SIG-M5 treated with dmso at 0.1 percent for 504 hours (cell line): Measurements from ENCODE around the gene CMAS.
"Not testable (repeated sequence)": the region's sequence is repeated elsewhere in the genome, so short reads cannot be mapped to it uniquely, and the experiment has no call there.

Experiments used
- DNase-seq: peaks from one replicate; lab custom pipeline; 2025; ENCODE audit not compliant: unreplicated experiment; lab: John Stamatoyannopoulos, UW

The CMAS gene

GRCh38 chr12:22046090-22046967 is at the start of gene CMAS:
Gene CMAS, plus strand, starts transcription at chr12:22046218. Its CDS starts 86 bp downstream, at chr12:22046304.
- DNase-seq: peak; percentile 64

GRCh38 chr12:21998295-21998694 is 47.7 kb upstream of the CMAS start:
- DNase-seq: no peak

GRCh38 chr12:21998782-21999181 is 47.2 kb upstream of the CMAS start:
- no peak for DNase-seq

- DNase-seq: no peak
Measured at GRCh38 chr12:22002430-22002829, 43.6 kb upstream of the CMAS start.

- DNase-seq: not testable (repeated sequence)
Measured at GRCh38 chr12:22007794-22008193, 38.2 kb upstream of the CMAS start.

GRCh38 chr12:22008196-22008595 is 37.8 kb upstream of the CMAS start:
- no peak for DNase-seq

GRCh38 chr12:22014041-22014782 is 31.8 kb upstream of the CMAS start:
- DNase-seq: no peak

- DNase-seq: no peak
Measured at GRCh38 chr12:22014783-22015144, 31.3 kb upstream of the CMAS start.

GRCh38 chr12:22016982-22017381 is 29.0 kb upstream of the CMAS start:
- DNase-seq: no peak

GRCh38 chr12:22018860-22019259 is 27.2 kb upstream of the CMAS start:
- no peak for DNase-seq

GRCh38 chr12:22023489-22023888 is 22.5 kb upstream of the CMAS start:
- not testable (repeated sequence) for DNase-seq

GRCh38 chr12:22029491-22029890 is 16.5 kb upstream of the CMAS start:
- DNase-seq: no peak

- DNase-seq: no peak
Measured at GRCh38 chr12:22029991-22030390, 16.0 kb upstream of the CMAS start.

- DNase-seq: no peak
Measured at GRCh38 chr12:22032732-22033131, 13.3 kb upstream of the CMAS start.

- DNase-seq: no peak
Measured at GRCh38 chr12:22034709-22035506, 11.1 kb upstream of the CMAS start.

GRCh38 chr12:22037947-22038346 is 8.1 kb upstream of the CMAS start:
- no peak for DNase-seq

- DNase-seq: no peak
Measured at GRCh38 chr12:22038734-22039133, 7.3 kb upstream of the CMAS start.

- no peak for DNase-seq
Measured at GRCh38 chr12:22039361-22039760, 6.7 kb upstream of the CMAS start.

- peak; percentile 91 for DNase-seq
Measured at GRCh38 chr12:22042976-22043669, 2.9 kb upstream of the CMAS start.

- DNase-seq: no peak
Measured at GRCh38 chr12:22043943-22044342, 2.1 kb upstream of the CMAS start.

- no peak for DNase-seq
Measured at GRCh38 chr12:22044391-22044790, 1.6 kb upstream of the CMAS start.
